HG02642 (cell line): Measurements from ENCODE around the gene SAMSN1.
"Not testable (repeated sequence)": the region's sequence is repeated elsewhere in the genome, so short reads cannot be mapped to it uniquely, and the experiment has no call there.

Experiments
- ATAC-seq: cut with Tn5 transposase; IDR thresholded peaks from one replicate; pipeline ENCODE4 v1.9.1; 2021; ENCODE audit warnings: mild to moderate bottlenecking; ENCODE audit not compliant: unreplicated experiment, poor library complexity

The SAMSN1 gene

GRCh38 chr21:14533499-14534428 is 12.4 kb downstream of the SAMSN1 start:
- peak; percentile 89 for ATAC-seq

- no peak for ATAC-seq
Measured at GRCh38 chr21:14531757-14532316, 14.3 kb downstream of the SAMSN1 start.

- ATAC-seq = no peak
Measured at GRCh38 chr21:14530592-14530991, 15.5 kb downstream of the SAMSN1 start.

- ATAC-seq = no peak
Measured at GRCh38 chr21:14528815-14529214, 17.3 kb downstream of the SAMSN1 start.

- no peak for ATAC-seq
Measured at GRCh38 chr21:14527696-14528652, 18.1 kb downstream of the SAMSN1 start.

- peak; percentile 37 for ATAC-seq
Measured at GRCh38 chr21:14526836-14527695, 19.0 kb downstream of the SAMSN1 start.

GRCh38 chr21:14526199-14526598 is 19.9 kb downstream of the SAMSN1 start:
- no peak for ATAC-seq

GRCh38 chr21:14523234-14523633 is 22.9 kb downstream of the SAMSN1 start:
- peak; percentile 85 for ATAC-seq

- ATAC-seq = no peak
Measured at GRCh38 chr21:14522736-14523135, 23.4 kb downstream of the SAMSN1 start.

GRCh38 chr21:14520535-14520934 is 25.6 kb downstream of the SAMSN1 start:
- ATAC-seq = no peak

- no peak for ATAC-seq
Measured at GRCh38 chr21:14519000-14519399, 27.1 kb downstream of the SAMSN1 start.

GRCh38 chr21:14513804-14514203 is 32.3 kb downstream of the SAMSN1 start:
- no peak for ATAC-seq

- not testable (repeated sequence) for ATAC-seq
Measured at GRCh38 chr21:14506859-14507457, 39.2 kb downstream of the SAMSN1 start.

GRCh38 chr21:14500873-14501272 is 45.2 kb downstream of the SAMSN1 start:
- ATAC-seq = no peak

- ATAC-seq = no peak
Measured at GRCh38 chr21:14499316-14499715, 46.8 kb downstream of the SAMSN1 start.

- ATAC-seq = no peak
Measured at GRCh38 chr21:14497825-14498224, 48.3 kb downstream of the SAMSN1 start.

GRCh38 chr21:14495075-14495474 is 51.0 kb downstream of the SAMSN1 start:
- ATAC-seq = no peak

GRCh38 chr21:14494181-14494580 is 51.9 kb downstream of the SAMSN1 start:
- ATAC-seq = not testable (repeated sequence)

GRCh38 chr21:14493731-14494130 is 52.4 kb downstream of the SAMSN1 start:
- ATAC-seq = no peak
